A549 (cell line): ENCODE results near the gene NHSL1. TPM values are rescaled to one million over a fixed set of nuclear protein-coding genes. Genes with fewer than 3 reads are reported as not detected.

Source experiments
- ATAC-seq, 2 experiments: fragments of 200-7000 bp in 1 of 2; fragments of >200 bp in 1 of 2; cut with Nextera tagmentation in 1 of 2; cut with Tn5 transposase in 1 of 2; 3 replicates each; pipeline versions ENCODE4 v1.8.0 to v1.9.1; 2018 to 2020; ENCODE audit warnings: mild to moderate bottlenecking in 1 of 2, moderate library complexity in 1 of 2
- CTCF ChIA-PET: fragments of 300-600 bp; sonication (Branson Sonifier 250); formaldehyde crosslinking; extraction: SDS; loops from one replicate; lab custom pipeline; 2021; ENCODE audit warnings: antibody characterized with exemption, inconsistent platforms; lab: Yijun Ruan, JAX
- POLR2A ChIA-PET: fragments of 350-600 bp; formaldehyde crosslinking; extraction: SDS; loops from one replicate; lab custom pipeline; 2021; ENCODE audit warnings: antibody characterized with exemption, inconsistent platforms; lab: Yijun Ruan, JAX
- DNase-seq, 2 experiments: peaks; one replicate each; pipeline versions ENCODE4 v3.0.0 to v3.0.0-alpha.2; 2011 to 2016; ENCODE audit warnings: low read depth in 1 of 2, low spot score in 1 of 2
- FAIRE-seq: peaks from 2 replicates; lab custom pipeline; 2011; peaks lifted over from hg19 to GRCh38; lab: Jason Lieb, UNC
- H3K27ac ChIP-seq, 2 experiments: fragments of >200 bp; sonication (Bioruptor Twin); formaldehyde crosslinking; 3 replicates each; pipeline ENCODE4 v1.5.1; 2016 to 2017
- H3K4me1 ChIP-seq: fragments of >200 bp; sonication (Bioruptor Twin); formaldehyde crosslinking; 3 replicates; pipeline ENCODE4 v1.6.1; 2016
- H3K4me2 ChIP-seq: fragments of >200 bp; sonication (Bioruptor Twin); formaldehyde crosslinking; 3 replicates; pipeline ENCODE4 v1.6.1; 2016
- H3K4me3 ChIP-seq: fragments of >200 bp; sonication (Bioruptor Twin); formaldehyde crosslinking; 3 replicates; pipeline ENCODE4 v1.5.1; 2016
- H3K9me3 ChIP-seq: fragments of >200 bp; sonication (Bioruptor Twin); formaldehyde crosslinking; 3 replicates; pipeline ENCODE4 v1.6.1; 2016
- CBX2 ChIP-seq: fragments of 200-600 bp; sonication (generic); IDR thresholded peaks from 2 replicates; pipeline ENCODE4 v1.6.1; 2016; ENCODE audit warnings: low read depth, mild to moderate bottlenecking, borderline replicate concordance
- CBX8 ChIP-seq: fragments of 200-600 bp; sonication (generic); IDR thresholded peaks from 2 replicates; pipeline ENCODE4 v1.6.1; 2016
- CHD2 ChIP-seq: fragments of 150-350 bp; IDR thresholded peaks from 2 replicates; pipeline ENCODE4 v1.6.1; 2014; ENCODE audit warnings: low read length; ENCODE audit not compliant: partially characterized antibody
- CHD4 ChIP-seq: fragments of 200-600 bp; sonication (generic); IDR thresholded peaks from 2 replicates; pipeline ENCODE4 v1.6.1; 2016; ENCODE audit warnings: antibody characterized with exemption, mild to moderate bottlenecking, borderline replicate concordance
- EHF ChIP-seq: fragments of 250-450 bp; sonication (Bioruptor Pico); IDR thresholded peaks from 2 replicates; pipeline ENCODE4 v1.5.0; 2020; ENCODE audit warnings: mild to moderate bottlenecking
- EHMT2 ChIP-seq: fragments of 200-600 bp; sonication (generic); IDR thresholded peaks from 2 replicates; pipeline ENCODE4 v1.6.1; 2016; ENCODE audit warnings: antibody characterized with exemption, low read depth, mild to moderate bottlenecking, moderate library complexity
- EP300 ChIP-seq, 2 experiments: fragments of >200 bp; sonication (Bioruptor Twin); formaldehyde crosslinking; IDR thresholded peaks; 2 replicates in 1 of 2; 3 replicates in 1 of 2; pipeline ENCODE4 v1.6.1; 2016 to 2017
- ESRRA ChIP-seq: fragments of 150-350 bp; IDR thresholded peaks from 2 replicates; pipeline ENCODE4 v1.6.1; 2014; ENCODE audit warnings: mild to moderate bottlenecking, low read length, borderline replicate concordance
- FOSB ChIP-seq: fragments of 250-450 bp; sonication (Bioruptor Pico); IDR thresholded peaks from 2 replicates; pipeline ENCODE4 v1.5.0; 2020; ENCODE audit warnings: mild to moderate bottlenecking, moderate library complexity
- FOXS1 ChIP-seq: fragments of 250-450 bp; sonication (Bioruptor Pico); IDR thresholded peaks from 2 replicates; pipeline ENCODE4 v1.5.0; 2020; ENCODE audit warnings: mild to moderate bottlenecking, moderate library complexity
- GATA3 ChIP-seq: IDR thresholded peaks from 2 replicates; pipeline ENCODE4 v1.6.1; 2012; ENCODE audit warnings: borderline replicate concordance
- HEYL ChIP-seq: fragments of 250-450 bp; sonication (Bioruptor Pico); IDR thresholded peaks from 2 replicates; pipeline ENCODE4 v1.8.0; 2021; ENCODE audit warnings: mild to moderate bottlenecking, moderate library complexity
- HOXA7 ChIP-seq: fragments of 250-450 bp; sonication (Bioruptor Pico); IDR thresholded peaks from 2 replicates; pipeline ENCODE4 v1.5.0; 2020; ENCODE audit warnings: mild to moderate bottlenecking, moderate library complexity
- HOXB13 ChIP-seq: fragments of 250-450 bp; sonication (Bioruptor Pico); IDR thresholded peaks from 2 replicates; pipeline ENCODE4 v1.5.0; 2020; ENCODE audit warnings: low read depth, mild to moderate bottlenecking, moderate library complexity
- HOXB5 ChIP-seq: fragments of 250-450 bp; sonication (Bioruptor Pico); IDR thresholded peaks from 2 replicates; pipeline ENCODE4 v1.5.0; 2020; ENCODE audit warnings: mild to moderate bottlenecking, moderate library complexity
- KDM1A ChIP-seq: fragments of 200-600 bp; sonication (generic); IDR thresholded peaks from 2 replicates; pipeline ENCODE4 v1.6.1; 2016; ENCODE audit warnings: low read depth, mild to moderate bottlenecking
- MAFK ChIP-seq: fragments of 450-650 bp; IDR thresholded peaks from 2 replicates; pipeline ENCODE4 v1.6.1; 2014; ENCODE audit not compliant: partially characterized antibody
- NFE2L2 ChIP-seq: fragments of 150-350 bp; conservative IDR thresholded peaks from 2 replicates; pipeline ENCODE4 v1.6.1; 2014; ENCODE audit warnings: low read length
- NPAS2 ChIP-seq: fragments of 250-450 bp; sonication (Bioruptor Pico); IDR thresholded peaks from 2 replicates; pipeline ENCODE4 v1.8.0; 2022; ENCODE audit warnings: mild to moderate bottlenecking, moderate library complexity, borderline replicate concordance
- NR3C1 ChIP-seq: fragments of >200 bp; sonication (Bioruptor Twin); formaldehyde crosslinking; IDR thresholded peaks from 3 replicates; pipeline ENCODE4 v1.6.1; 2017
- PHF8 ChIP-seq: fragments of 200-600 bp; sonication (generic); IDR thresholded peaks from 2 replicates; pipeline ENCODE4 v1.6.1; 2016; ENCODE audit warnings: low read depth, mild to moderate bottlenecking, antibody characterized with exemption, moderate library complexity, borderline replicate concordance
- RNF2 ChIP-seq: fragments of 200-600 bp; sonication (generic); IDR thresholded peaks from 2 replicates; pipeline ENCODE4 v1.6.1; 2016; ENCODE audit warnings: low read depth, mild to moderate bottlenecking, antibody characterized with exemption, moderate library complexity, borderline replicate concordance
- SREBF2 ChIP-seq: fragments of 450-650 bp; IDR thresholded peaks from 2 replicates; pipeline ENCODE4 v1.6.1; 2014; ENCODE audit warnings: mild to moderate bottlenecking, moderate library complexity
- ZC3H11A ChIP-seq: fragments of 450-650 bp; IDR thresholded peaks from 2 replicates; pipeline ENCODE4 v1.6.1; 2014; ENCODE audit warnings: antibody characterized with exemption, mild to moderate bottlenecking
- ZFP36 ChIP-seq: fragments of 450-650 bp; IDR thresholded peaks from 2 replicates; pipeline ENCODE4 v1.6.1; 2014; ENCODE audit warnings: borderline replicate concordance; ENCODE audit not compliant: partially characterized antibody
- ZNF302 ChIP-seq: fragments of 250-450 bp; sonication (Bioruptor Pico); IDR thresholded peaks from 2 replicates; pipeline ENCODE4 v1.9.0; 2021; ENCODE audit warnings: inconsistent platforms, mild to moderate bottlenecking, moderate library complexity
- WGBS: methylation state at CpG from one replicate; pipeline ENCODE4 v1.1.6; 2017; ENCODE audit errors: missing lambda C conversion rate; 5-methylcytosine and 5-hydroxymethylcytosine counted together
- polyA plus RNA-seq, 4 experiments: library from polyadenylated mRNA; depleted of rRNA in 3 of 4; stranded (reverse); fragments of >200 nt; fragmentation: RNase III in 1 of 4; extraction: RNeasy Plus Mini Kit Qiagen cat#74134 plus additional on column Dnase treatment in 1 of 4; gene quantifications; 2 replicates in 3 of 4; 3 replicates in 1 of 4; pipeline ENCODE4 v1.2.3, GENCODE V29; 2011 to 2017
- TF ChIP-seq, protein P1 (sequence below): fragments of >200 bp; sonication (Bioruptor Twin); formaldehyde crosslinking; IDR thresholded peaks from 3 replicates; pipeline ENCODE4 v1.5.1; 2016
- TF ChIP-seq, protein P2 (sequence below): fragments of >200 bp; sonication (Bioruptor Twin); formaldehyde crosslinking; IDR thresholded peaks from 2 replicates; pipeline ENCODE4 v1.6.1; 2016

Gene NHSL1
- polyA plus RNA-seq, 2 of the 4 experiments (the other 2 are of a cell fraction): 1.6 to 2.8 TPM

DNA sequence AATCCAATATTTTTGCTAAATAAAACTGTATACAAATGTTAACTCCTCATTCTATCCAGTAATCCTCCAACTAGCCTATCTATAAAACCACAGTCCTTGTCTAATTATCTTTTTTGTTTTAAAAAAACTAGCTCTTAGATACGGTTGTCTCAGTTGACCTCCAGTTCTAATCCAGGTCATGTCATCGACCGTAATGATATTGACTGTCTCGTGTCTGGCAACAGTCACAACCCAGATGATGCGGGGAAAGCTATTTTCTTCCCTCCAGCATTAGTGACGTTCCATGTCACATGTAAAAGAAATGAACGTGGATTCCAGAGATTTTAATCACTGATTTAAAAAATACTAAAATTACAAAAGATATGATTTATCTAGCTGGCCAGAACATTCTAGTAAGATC, 59.7 kb downstream of the NHSL1 start:
- DNase-seq: no peak
- no peak for TF ChIP-seq HEYL (CRISPR knock-in tag)
- TF ChIP-seq CBX2: no peak
- TF ChIP-seq NFE2L2: no peak
- no peak for TF ChIP-seq CHD2
- no peak for TF ChIP-seq HOXA7
- no peak for TF ChIP-seq NR3C1
- TF ChIP-seq CHD4: no peak
- TF ChIP-seq HOXB5 (CRISPR knock-in tag): no peak
- TF ChIP-seq, protein P1, sequence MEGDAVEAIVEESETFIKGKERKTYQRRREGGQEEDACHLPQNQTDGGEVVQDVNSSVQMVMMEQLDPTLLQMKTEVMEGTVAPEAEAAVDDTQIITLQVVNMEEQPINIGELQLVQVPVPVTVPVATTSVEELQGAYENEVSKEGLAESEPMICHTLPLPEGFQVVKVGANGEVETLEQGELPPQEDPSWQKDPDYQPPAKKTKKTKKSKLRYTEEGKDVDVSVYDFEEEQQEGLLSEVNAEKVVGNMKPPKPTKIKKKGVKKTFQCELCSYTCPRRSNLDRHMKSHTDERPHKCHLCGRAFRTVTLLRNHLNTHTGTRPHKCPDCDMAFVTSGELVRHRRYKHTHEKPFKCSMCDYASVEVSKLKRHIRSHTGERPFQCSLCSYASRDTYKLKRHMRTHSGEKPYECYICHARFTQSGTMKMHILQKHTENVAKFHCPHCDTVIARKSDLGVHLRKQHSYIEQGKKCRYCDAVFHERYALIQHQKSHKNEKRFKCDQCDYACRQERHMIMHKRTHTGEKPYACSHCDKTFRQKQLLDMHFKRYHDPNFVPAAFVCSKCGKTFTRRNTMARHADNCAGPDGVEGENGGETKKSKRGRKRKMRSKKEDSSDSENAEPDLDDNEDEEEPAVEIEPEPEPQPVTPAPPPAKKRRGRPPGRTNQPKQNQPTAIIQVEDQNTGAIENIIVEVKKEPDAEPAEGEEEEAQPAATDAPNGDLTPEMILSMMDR: no peak
- no peak for TF ChIP-seq ZFP36
- TF ChIP-seq ZC3H11A: no peak
- TF ChIP-seq, protein P2, sequence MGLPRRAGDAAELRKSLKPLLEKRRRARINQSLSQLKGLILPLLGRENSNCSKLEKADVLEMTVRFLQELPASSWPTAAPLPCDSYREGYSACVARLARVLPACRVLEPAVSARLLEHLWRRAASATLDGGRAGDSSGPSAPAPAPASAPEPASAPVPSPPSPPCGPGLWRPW: no peak
- TF ChIP-seq KDM1A: no peak
- no peak for TF ChIP-seq MAFK
- TF ChIP-seq EP300 (IDR thresholded peaks at IDR 0.05): no peak
- TF ChIP-seq ZNF302: no peak
- TF ChIP-seq EHF (CRISPR knock-in tag): no peak
- ChIA-PET POLR2A (no interaction called here), CTCF (interaction anchor here (1.1 kb wide), 1 partner anchor 11 kb away, joined by 3 read pairs; no protein-coding TSS in a partner anchor)
- no peak for ATAC-seq
- Histone ChIP-seq H3K9me3 (no peaks in the 10 kb centered on the region), H3K27ac (no peak overlapping the region), H3K4me1 (no peaks in the 10 kb centered on the region), H3K4me2 (no peak overlapping the region), H3K4me3 (no peak overlapping the region)
- WGBS: 92% methylated on average over 7 of the region's 7 CpGs
- no peak for FAIRE-seq

DNA sequence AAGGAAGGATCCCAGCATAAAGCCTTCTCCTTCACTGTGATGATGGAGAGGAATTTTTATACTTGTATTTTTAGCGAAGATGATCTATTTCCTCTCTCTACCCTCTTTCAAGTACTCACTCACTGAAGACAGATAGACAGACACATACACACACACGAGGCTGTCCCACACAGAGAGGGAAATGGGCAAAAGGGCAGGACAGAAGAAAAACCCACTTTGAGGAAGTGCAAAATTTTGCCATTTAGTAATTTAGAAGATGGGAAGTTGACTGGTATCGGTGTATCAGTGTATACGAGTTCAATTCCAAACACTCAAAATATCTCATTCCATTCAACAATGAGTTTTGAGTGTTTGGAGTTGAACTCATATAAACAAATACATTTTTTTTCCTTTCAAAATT, 64.4 kb downstream of the NHSL1 start:
- ChIA-PET POLR2A (no interaction called here), CTCF (interaction anchor here (0.8 to 3.6 kb wide), 2 partner anchors 18 to 155 kb away, joined by 5 to 13 read pairs; no protein-coding TSS in a partner anchor)
- Histone ChIP-seq H3K27ac (no peak overlapping the region), H3K4me2 (no peak overlapping the region), H3K9me3 (no peaks in the 10 kb centered on the region), H3K4me3 (no peak overlapping the region), H3K4me1 (no peaks in the 10 kb centered on the region)
- FAIRE-seq (no peak), ATAC-seq (no peak), DNase-seq (no peak)
- WGBS: 79% methylated on average over 4 of the region's 4 CpGs
- no peak for TF ChIP-seq FOSB (CRISPR knock-in tag)
- TF ChIP-seq, protein P2: no peak
- TF ChIP-seq GATA3: no peak
- TF ChIP-seq FOXS1 (CRISPR knock-in tag): no peak
- no peak for TF ChIP-seq ESRRA
- no peak for TF ChIP-seq ZFP36
- TF ChIP-seq NPAS2: no peak
- no peak for TF ChIP-seq PHF8
- TF ChIP-seq EHMT2: no peak

DNA sequence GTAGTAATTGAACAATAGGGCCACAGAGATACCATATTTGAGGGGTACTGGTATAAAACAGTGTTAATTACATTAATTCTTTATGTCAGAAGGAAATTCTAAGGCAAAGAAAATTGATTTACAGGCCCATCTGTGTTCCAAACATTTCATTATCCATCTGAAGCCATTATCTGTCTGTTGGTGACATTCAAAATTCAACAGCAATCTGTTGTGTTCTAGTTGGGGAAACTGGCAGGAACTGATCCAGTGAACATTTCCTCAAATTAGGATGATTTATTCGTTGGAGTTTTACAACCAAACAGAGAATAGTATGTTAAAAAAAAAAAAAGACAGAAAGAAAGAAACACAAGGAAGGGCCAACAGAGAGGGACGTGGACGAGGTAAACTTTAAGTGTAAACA, 65.2 kb downstream of the NHSL1 start:
- no peak for DNase-seq
- no peak for TF ChIP-seq ZFP36
- no peak for TF ChIP-seq HOXB13
- TF ChIP-seq SREBF2: no peak
- no peak for TF ChIP-seq RNF2
- TF ChIP-seq NPAS2: no peak
- no peak for TF ChIP-seq CBX8
- TF ChIP-seq, all 56 proteins: peak for 0
- POLR2A ChIA-PET: no interaction called here
- FAIRE-seq: no peak
- CTCF ChIA-PET: interaction anchor here (0.8 to 3.6 kb wide), 2 partner anchors 19 to 156 kb away, joined by 5 to 13 read pairs; no protein-coding TSS in a partner anchor
- ATAC-seq: no peak
- Histone ChIP-seq H3K27ac (no peak overlapping the region), H3K4me1 (no peaks in the 10 kb centered on the region), H3K9me3 (no peaks in the 10 kb centered on the region), H3K4me3 (no peak overlapping the region), H3K4me2 (no peak overlapping the region)
- WGBS: 66% methylated on average over 3 of the region's 3 CpGs
